Measurements from ENCODE around the gene RCE1.
A peak's percentile ranks its signal among the peaks of the same experiment; 100 is the strongest.

Gene RCE1

GRCh38 chr11:66814678-66815077 is 28.6 kb upstream of the RCE1 start:
- Histone ChIP-seq H3K27ac (ENCODE audit: poor library complexity, severe bottlenecking) (no peak overlapping the region), H3K9me3 (ENCODE audit: severe bottlenecking) (no peaks in the 10 kb centered on the region), H3K4me3 (ENCODE audit: severe bottlenecking) (no peak overlapping the region), H3K4me1 (ENCODE audit: insufficient read depth, poor library complexity, severe bottlenecking) (peaks cover 5% of the 10 kb centered on the region), H3K36me3 (ENCODE audit: low read depth) (peaks cover 31% of the 10 kb centered on the region), H3K27me3 (ENCODE audit: insufficient read depth, poor library complexity, severe bottlenecking) (no peaks in the 10 kb centered on the region)
- no peak for ATAC-seq (ENCODE audit: low read depth)
- DNase-seq (ENCODE audit: low spot score), result no peak
- no peak for TF ChIP-seq CTCF (IDR thresholded peaks at IDR 0.05; ENCODE audit: poor library complexity, severe bottlenecking)

DNA sequence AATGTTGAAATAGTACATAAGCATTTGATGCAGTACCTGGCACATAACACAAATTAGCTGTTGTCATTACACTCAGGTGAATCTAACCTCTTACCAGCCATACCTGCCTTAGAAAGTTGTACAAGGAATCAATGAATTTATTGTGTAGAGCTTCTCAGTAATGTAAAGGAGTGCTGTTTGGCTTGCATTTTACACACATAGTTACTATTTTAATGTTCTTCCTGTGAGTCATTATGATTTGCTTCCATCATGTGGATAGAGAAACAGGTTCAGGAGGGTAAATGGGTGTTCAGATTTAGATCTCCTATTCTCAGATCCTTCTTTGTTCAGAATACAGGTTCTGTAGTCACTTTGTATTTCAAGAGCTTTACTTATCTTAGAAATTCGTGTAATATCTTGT is 27.6 kb upstream of the RCE1 start:
- no peak for TF ChIP-seq CTCF (IDR thresholded peaks at IDR 0.05; ENCODE audit: poor library complexity, severe bottlenecking)
- H3K27ac ChIP-seq (ENCODE audit: poor library complexity, severe bottlenecking), result peak overlapping the region; percentile 11
- no peaks in the 10 kb centered on the region for H3K27me3 ChIP-seq (ENCODE audit: insufficient read depth, poor library complexity, severe bottlenecking)
- DNase-seq (ENCODE audit: low spot score) (no peak), ATAC-seq (ENCODE audit: low read depth) (peak; percentile 70)
- H3K36me3 ChIP-seq (ENCODE audit: low read depth), result peaks cover 33% of the 10 kb centered on the region
- no peaks in the 10 kb centered on the region for H3K9me3 ChIP-seq (ENCODE audit: severe bottlenecking)
- H3K4me3 ChIP-seq (ENCODE audit: severe bottlenecking), result no peak overlapping the region
- peaks cover 5% of the 10 kb centered on the region for H3K4me1 ChIP-seq (ENCODE audit: insufficient read depth, poor library complexity, severe bottlenecking)

DNA sequence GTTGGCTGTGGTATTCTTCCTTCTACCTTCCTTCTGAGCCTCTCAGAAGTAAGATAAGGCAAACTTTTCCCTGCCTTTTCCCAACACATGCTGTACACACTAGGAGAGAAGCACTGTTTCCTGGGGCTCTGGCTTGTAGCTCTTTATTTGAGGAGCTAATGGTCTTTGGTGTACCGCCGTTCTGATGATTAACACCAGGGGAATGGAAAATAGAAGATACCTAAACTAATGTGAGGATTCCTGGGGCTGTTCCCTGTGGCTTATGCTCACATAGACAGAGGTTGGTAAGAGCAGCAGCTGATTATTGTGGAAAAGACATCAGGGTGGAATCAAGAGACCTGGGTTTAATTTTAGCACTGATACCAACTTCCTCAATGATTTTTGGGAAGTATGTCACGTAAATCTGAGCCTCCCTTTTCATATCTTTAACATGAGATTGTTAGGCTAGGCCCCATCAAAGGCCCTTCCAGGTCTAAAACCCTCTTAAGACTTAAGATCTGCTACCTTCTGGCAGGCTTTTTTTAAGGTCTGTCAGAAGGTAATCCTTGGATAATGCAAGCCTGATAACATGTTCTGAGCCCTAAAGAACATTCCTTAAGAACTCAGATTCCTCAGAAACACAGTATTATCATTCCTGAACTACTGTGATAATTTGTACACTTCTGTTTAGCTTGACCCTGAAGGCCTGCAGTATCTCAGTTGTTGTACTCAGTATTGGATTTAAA is 24.8 kb upstream of the RCE1 start:
- TF ChIP-seq CTCF (IDR thresholded peaks at IDR 0.05; ENCODE audit: poor library complexity, severe bottlenecking), result no peak
- Histone ChIP-seq H3K27ac (ENCODE audit: poor library complexity, severe bottlenecking) (no peak overlapping the region), H3K36me3 (ENCODE audit: low read depth) (peaks cover 27% of the 10 kb centered on the region), H3K4me1 (ENCODE audit: insufficient read depth, poor library complexity, severe bottlenecking) (peaks cover 5% of the 10 kb centered on the region), H3K9me3 (ENCODE audit: severe bottlenecking) (no peaks in the 10 kb centered on the region), H3K27me3 (ENCODE audit: insufficient read depth, poor library complexity, severe bottlenecking) (no peaks in the 10 kb centered on the region), H3K4me3 (ENCODE audit: severe bottlenecking) (no peak overlapping the region)
- DNase-seq (ENCODE audit: low spot score), result no peak
- ATAC-seq (ENCODE audit: low read depth), result no peak

DNA sequence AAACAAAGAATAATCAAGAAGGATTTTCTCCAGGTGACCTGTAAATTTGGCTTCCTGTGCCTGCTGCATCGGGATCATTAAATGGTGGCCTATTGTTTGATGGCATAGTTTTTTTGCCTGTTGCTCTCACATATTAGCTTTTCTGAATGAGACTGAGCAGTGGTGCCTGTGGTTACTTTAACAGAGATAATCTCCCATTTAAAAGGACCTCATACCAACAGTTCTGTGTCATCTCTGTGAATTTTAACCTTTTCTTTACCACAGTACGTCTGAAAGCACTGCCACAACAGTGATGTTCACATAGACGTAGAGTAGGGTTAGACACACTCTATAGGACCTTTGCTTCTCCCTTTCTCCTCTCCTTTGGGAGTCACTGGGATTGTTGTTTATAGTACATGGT is 22.9 kb upstream of the RCE1 start:
- no peak for TF ChIP-seq CTCF (IDR thresholded peaks at IDR 0.05; ENCODE audit: poor library complexity, severe bottlenecking)
- H3K9me3 ChIP-seq (ENCODE audit: severe bottlenecking), result no peaks in the 10 kb centered on the region
- ATAC-seq (ENCODE audit: low read depth) (no peak), DNase-seq (ENCODE audit: low spot score) (no peak)
- no peak overlapping the region for H3K27ac ChIP-seq (ENCODE audit: poor library complexity, severe bottlenecking)
- H3K36me3 ChIP-seq (ENCODE audit: low read depth), result peaks cover 33% of the 10 kb centered on the region
- peaks cover 1% of the 10 kb centered on the region for H3K4me1 ChIP-seq (ENCODE audit: insufficient read depth, poor library complexity, severe bottlenecking)
- no peak overlapping the region for H3K4me3 ChIP-seq (ENCODE audit: severe bottlenecking)
- no peaks in the 10 kb centered on the region for H3K27me3 ChIP-seq (ENCODE audit: insufficient read depth, poor library complexity, severe bottlenecking)

GRCh38 chr11:66820901-66821300 is 22.3 kb upstream of the RCE1 start:
- Histone ChIP-seq H3K36me3 (ENCODE audit: low read depth) (peaks cover 34% of the 10 kb centered on the region), H3K4me3 (ENCODE audit: severe bottlenecking) (no peak overlapping the region), H3K27me3 (ENCODE audit: insufficient read depth, poor library complexity, severe bottlenecking) (no peaks in the 10 kb centered on the region), H3K27ac (ENCODE audit: poor library complexity, severe bottlenecking) (no peak overlapping the region), H3K9me3 (ENCODE audit: severe bottlenecking) (no peaks in the 10 kb centered on the region), H3K4me1 (ENCODE audit: insufficient read depth, poor library complexity, severe bottlenecking) (no peaks in the 10 kb centered on the region)
- DNase-seq (ENCODE audit: low spot score), result no peak
- TF ChIP-seq CTCF (IDR thresholded peaks at IDR 0.05; ENCODE audit: poor library complexity, severe bottlenecking), result no peak
- ATAC-seq (ENCODE audit: low read depth), result no peak

Measured in RWPE2 (cell line).